GM21619 (cell line): Measurements from ENCODE around the gene GRK3.
"Not testable (repeated sequence)": the region's sequence is repeated elsewhere in the genome, so short reads cannot be mapped to it uniquely, and the experiment has no call there.

Experiments used
- ATAC-seq: cut with Tn5 transposase; IDR thresholded peaks from one replicate; pipeline ENCODE4 v1.9.1; 2021; ENCODE audit not compliant: unreplicated experiment

GRK3 gene

DNA sequence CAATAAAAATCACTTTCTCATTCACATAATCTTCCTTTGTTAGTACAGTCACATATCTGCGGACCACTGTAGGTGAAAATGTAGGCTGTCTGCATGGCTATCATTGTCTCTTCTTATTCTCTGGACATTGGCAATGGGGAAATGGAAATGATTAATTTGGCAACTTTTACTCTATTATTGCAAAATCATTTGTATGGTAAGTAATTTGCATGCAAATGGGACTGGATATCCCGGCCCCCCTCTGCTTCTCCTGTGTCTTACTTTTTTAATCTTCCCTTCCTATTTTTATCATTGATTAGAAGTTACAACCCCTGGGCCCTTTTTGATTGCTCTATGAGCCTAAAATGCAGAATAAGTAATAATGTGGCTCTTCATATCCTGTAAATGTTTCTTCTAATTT, 6.0 kb downstream of the GRK3 start:
- no peak for ATAC-seq

DNA sequence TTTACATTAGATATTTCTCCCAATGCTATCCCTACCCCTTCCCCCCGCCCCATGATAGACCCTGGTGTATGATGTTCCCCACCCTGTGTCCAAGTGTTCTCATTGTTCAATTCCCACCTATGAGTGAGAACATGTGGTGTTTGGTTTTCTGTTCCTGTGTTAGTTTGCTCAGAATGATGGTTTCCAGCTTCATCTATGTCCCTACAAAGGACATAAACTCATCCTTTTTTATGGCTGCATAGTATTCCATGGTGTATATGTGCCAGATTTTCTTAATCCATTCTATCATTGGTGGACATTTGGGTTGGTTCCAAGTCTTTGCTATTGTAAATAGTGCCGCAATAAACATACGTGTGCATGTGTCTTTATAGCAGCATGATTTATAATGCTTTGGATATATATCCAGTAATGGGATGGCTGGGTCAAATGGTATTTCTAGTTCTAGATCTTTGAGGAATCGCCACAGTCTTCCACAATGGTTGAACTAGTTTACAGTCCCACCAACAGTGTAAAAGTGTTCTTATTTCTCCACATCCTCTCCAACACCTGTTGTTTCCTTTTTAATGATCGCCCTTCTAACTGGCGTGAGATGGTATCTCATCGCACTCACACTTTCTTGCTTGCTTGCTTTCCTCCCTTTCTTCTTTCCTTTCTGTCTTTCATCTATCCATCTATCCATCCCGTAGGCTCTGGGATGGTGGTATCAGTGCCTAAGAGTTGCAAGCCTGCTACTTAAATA, 7.7 kb downstream of the GRK3 start:
- ATAC-seq = not testable (repeated sequence)

DNA sequence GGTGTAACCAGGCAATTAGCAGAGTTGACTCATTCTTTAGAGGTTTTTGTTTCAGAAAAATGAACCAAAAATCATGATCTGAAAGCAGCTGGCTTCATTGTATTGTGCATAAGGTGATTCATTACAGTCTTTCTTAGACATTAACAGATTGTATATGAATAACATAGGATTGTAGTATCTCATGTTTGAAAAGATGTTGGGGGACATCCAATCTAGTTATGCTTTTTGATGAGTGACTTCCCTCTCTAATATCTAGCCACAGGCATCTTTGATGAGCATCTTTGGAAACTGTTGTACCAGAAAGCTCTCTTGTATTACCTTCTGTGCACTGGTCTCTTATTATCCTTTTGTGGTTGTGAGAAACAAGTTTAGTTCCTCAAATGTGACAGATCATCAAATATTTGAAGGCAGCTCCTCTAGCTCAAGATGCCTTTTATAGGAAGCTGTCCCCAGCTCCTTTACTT, 8.3 kb downstream of the GRK3 start:
- ATAC-seq = peak; percentile 44

DNA sequence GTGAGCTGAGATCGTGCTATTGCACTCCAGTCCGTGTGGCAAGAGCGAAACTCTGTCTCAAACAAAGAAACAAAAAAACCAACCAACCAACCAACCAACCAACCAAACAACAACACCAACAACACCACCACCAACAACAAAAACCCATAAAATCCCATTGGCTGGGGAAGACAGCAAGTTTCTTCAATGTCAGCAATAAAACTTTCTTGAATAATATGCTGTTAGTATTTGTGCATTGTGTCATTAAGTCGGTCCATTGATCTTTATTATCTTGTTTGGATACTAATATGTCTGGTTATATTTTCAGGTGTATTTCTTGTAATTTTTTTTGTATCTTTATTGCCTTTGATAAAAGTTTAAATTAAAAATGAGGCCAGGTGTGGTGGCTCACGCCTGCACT, 9.4 kb downstream of the GRK3 start:
- ATAC-seq = no peak

DNA sequence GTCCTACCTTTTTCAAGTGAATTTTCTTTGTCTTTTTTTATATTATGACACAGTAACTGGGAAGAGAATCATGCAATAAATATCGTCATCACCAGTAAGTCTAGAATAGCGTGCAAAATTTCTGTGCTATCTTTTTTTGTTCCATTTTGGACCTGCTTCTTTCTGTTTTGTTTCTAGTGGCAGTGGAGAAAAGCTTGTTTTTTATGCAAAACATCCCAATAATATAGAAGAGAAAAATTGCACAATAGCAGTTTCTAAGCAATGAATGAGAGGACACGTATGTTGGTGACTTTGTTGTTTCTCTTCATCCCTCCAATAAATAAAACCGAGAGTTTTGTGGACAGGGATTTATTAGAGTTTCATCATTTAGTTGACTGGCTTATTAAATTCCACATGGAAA, 10.3 kb downstream of the GRK3 start:
- no peak for ATAC-seq

DNA sequence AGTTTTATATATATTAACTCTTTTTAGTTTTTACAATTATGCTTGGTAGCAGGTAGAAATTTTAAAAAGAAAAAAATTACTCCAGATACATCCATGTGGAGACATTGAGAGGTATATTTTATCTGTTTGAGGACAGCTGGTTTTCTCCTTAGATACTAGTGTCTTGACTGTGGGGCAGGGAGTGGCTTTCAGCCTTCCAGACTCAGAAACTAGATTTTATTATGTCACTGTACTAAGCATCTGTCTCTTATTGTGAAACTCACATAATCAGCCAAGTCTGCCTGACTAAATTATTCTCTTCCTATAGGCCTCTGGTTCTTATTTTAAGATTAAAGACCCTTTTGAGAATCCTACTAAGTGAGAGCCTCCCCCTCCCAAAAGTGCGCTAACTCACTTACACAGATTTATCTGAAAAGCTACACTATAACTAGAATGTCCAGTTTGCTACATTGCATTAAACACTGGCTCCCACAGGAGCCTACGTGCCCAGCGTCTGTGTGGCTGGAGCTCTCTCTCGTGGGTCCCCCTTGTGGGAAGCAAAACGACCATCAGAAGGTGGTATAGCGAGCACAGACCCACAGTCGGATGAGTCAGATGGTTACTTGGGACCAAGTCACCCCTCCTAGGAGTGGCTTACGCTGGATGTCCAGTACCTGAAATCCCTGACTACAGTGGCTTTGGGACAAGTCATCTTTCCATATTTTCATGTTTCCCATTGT, 11.4 kb downstream of the GRK3 start:
- not testable (repeated sequence) for ATAC-seq

DNA sequence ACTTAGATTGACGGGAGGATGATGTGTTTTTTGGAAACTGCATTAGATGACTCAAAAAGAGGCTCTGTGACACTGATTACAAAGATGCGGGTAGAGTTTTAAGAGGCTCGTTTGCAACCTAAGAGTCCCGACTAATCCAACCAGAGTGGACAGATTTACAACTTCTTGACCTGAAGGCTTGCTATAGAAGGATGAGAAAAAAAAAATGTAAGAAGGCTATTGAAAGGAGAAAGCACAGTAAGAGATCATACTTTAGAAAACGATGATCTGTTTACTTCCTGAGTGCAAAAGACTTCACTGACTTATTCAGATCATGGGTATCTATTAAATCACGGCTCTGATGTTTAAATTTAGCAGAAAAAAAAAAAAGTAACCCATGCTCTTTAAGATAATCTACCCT, 17.0 kb downstream of the GRK3 start:
- not testable (repeated sequence) for ATAC-seq

DNA sequence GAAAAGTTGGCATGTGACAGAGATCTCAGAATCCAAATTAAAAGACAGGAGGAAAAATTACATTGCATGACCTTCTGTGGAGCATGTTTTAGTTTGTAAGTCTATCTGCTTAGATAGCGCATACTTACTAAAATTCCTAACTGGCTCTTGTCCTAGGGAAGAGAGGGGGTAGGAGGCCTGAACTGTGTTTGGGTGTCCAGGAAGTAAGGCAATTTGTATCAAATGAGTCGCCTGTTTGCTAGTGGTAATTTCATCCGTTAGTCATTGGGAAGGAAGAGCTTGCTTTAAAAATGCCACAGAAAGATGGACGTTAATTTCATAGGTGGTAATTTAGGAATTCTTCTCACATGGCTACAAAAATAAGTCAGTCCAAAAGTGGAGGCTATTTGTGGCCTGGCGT, 18.5 kb downstream of the GRK3 start:
- no peak for ATAC-seq

DNA sequence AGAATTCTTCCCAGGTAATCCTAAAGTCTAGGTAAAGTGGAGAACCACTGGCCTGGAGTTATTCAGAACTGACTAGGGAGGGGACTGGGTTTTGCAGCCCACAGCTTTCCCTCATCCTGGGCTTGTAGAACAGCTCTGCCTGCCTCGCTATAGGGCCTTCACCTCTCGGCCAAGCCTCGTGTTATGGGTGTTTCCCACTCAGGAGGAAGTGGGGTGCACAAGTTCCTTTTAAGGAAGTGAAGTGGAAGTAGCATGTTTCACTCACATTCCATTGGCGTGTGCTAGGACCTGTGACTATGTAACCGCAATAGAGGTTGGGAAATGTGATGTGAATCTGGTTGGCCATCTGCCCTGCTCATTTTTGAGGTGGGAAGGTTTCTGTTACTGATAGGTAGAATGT, 20.5 kb downstream of the GRK3 start:
- not testable (repeated sequence) for ATAC-seq

DNA sequence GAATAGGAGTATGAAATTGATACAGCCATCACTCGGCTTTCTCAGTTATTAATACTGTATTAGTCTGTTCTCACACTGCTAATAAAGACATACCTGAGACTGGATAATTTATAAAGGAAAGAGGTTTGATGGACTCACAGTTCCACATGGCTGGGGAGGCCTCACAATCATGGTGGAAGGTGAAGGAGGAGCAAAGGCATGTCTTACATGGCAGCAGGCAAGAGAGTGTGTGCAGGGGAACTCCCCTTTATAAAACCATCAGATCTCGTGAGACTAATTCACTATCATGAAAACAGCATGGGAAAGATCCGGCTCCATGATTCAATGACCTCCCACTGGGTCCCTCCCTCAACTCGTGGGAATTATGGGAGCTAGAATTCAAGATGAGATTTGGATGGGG, 25.2 kb downstream of the GRK3 start:
- not testable (repeated sequence) for ATAC-seq

DNA sequence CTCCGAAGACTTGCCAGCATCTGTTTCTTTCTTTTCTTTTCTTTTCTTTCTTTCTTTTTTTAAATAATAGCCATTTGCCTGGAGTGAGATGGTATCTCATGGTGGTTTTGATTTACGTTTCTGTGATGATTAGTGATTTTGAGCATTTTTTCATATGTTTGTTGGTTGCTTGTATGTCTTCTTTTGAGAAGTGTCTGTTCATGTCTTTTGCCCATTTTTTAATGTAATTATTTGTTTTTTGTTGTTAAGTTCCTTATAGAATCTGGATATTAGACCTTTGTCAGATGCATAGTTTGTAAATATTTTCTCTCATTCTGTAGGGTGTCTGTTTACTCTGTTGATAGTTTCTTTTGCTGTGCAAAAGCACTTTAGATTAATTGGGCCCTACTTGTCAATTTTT, 28.8 kb downstream of the GRK3 start:
- ATAC-seq = not testable (repeated sequence)

DNA sequence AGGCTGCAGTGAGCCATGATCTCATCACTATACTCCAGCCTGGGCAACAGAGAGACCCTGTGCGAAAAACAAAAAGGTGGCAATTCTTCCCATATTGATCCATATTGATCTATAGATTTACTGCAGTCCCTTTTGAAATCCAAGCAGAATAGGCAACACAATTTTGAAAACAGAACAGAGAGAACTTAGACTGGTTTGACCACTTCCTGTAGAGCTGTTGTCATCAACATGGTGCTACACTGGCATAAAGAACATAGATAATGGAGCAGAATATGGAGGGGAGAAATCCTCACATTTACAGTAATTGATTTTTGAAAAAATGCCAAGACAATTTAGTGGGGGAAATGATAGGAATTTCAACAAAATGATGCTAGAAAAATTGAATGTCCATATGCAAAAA, 34.1 kb downstream of the GRK3 start:
- no peak for ATAC-seq

DNA sequence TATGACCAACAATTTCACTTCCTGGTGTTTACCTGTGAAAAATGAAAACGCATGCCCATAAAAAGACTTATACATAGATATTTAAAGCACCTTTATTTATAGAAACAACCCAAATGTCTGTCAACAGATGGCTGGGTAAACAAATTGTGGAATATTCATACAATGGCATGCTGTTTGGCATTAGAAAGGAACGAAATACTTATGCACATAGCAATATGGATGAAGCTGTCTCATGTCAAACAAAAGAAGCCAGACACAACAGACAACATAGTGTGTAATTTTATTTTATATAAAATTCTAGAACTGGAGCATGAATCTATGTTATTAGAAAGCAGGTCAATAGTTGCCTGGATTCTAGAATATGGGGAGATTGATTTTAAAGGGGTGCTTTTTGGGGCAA, 38.0 kb downstream of the GRK3 start:
- no peak for ATAC-seq

DNA sequence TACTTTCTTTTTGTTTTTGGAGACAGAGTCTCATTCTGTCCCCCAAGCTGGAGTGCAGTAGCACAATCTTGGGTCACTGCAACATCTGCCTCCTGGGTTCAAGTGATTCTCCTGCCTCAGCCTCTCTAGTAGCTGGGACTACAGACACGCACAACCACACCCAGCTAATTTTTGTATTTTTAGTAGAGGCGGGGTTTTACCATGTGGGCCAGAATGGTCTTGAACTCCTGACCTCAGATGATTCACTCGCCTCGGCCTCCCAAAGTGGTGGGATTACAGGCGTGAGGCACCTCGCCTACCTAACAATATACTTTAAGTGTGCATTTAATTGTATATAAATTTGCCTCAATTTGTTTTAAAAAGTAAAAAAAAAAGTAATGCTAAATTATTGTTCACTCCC, 38.4 kb downstream of the GRK3 start:
- ATAC-seq = no peak

DNA sequence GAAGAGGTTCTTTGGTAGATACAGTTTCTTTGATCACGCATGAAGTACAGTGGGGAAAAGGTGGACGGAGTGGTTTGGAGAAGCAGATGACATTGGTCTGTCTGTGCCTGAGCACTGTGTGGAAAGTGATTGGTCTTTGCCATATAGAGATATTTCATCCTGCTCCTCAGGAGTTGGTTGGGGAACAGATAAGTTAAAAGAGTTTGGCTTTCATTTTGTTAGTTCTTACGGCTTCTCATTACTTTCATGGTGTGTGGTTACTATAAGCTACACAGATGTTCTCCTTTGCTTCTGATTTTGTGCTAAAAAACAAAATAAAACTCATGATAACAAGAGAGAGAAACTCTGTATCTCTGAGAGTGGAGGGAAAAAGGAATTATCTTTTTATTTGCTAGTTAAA, 40.7 kb downstream of the GRK3 start:
- ATAC-seq = not testable (repeated sequence)

DNA sequence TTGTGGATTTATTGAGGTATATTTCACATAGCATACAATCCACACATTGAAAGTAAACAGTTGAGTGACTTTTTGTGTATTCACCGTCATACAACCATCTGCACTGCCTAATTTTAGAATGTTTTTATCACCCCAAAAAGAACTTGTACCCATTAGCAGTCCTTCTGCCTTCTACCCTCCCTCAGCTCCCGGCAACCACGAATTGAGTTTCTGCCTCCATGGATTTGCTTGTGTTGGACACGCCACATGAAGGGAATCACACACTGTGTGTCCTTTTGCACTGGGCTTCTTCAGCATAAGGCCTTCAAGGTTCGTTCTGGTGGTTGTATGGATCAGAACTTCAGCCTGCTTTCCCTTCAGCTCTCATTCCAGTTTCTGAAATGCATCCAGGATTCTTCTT, 41.1 kb downstream of the GRK3 start:
- not testable (repeated sequence) for ATAC-seq

DNA sequence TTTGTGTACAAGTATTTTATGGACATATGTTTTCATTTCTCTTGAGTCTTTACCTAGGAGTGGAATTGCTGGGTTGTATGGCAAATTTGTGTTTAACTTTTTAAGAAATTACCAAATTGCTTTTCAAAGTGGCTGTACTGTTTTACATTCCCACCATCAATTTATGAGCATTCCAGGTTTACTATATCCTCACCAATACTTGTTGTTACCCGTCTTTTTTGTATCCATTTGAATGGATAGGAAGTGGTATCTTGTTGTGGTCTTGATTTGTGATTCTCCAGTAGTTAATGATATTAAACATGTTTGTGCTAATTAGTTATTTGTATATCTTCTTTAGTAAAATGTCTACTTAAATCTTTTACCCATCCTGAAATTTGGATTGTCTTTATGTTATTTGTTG, 46.8 kb downstream of the GRK3 start:
- not testable (repeated sequence) for ATAC-seq

DNA sequence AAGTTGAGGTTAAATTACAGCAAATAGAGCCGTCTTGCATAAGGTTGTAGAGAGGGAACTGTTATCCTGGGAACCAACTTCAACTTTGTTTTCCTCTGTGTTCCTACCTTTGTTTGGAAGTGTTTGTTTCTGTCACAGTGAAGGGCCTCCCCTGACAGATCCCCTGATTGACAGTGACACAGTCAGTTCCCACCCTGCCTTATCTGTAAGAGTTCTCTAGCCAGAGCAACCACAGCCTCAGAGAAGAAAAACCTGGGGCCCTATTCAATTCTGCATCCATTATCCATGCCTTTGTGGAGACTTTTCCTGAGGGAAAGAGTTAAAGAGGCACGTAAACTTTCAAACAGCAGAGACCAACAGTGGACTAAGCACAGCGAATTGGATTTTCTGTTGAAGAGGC, 48.7 kb downstream of the GRK3 start:
- ATAC-seq = not testable (repeated sequence)

DNA sequence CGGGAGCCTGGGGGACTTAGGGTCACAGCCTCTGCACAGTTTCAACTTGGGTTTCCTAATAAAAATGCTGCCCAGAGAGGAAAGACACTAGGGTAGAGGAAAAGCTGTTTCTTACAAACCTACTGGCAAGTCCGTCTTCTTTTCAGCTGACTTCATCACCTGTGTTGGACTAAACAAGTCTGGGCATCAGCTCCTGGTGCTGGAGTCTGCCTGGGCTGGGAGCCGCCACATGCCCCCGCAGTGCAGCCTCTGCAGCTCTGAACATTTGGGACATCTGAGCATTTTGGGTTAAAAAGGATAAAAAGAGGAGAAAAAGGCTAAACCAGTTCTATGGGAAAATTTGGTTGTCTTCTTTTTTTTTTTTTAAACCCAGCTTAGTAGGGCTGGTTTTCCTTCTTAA, 49.1 kb downstream of the GRK3 start:
- ATAC-seq = not testable (repeated sequence)

DNA sequence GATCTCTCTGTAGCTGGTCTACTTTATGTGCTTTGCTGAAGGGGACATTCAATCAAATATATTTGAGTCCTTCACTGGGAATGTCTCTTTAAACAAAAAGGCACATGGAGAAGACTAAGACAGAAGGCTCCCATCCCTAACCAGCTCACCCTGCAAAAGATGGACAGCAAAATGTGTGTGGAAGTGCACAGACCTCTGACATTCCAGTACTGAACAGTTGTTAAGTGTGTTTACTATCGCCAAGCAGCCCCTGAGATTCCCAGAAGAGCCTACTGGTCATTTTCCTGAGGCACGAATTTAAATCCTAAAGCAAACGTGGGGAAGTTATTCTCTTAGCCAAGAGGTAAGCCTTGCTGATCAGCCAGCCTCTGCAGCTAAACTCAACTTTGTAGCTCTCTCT, 50.3 kb downstream of the GRK3 start:
- not testable (repeated sequence) for ATAC-seq

DNA sequence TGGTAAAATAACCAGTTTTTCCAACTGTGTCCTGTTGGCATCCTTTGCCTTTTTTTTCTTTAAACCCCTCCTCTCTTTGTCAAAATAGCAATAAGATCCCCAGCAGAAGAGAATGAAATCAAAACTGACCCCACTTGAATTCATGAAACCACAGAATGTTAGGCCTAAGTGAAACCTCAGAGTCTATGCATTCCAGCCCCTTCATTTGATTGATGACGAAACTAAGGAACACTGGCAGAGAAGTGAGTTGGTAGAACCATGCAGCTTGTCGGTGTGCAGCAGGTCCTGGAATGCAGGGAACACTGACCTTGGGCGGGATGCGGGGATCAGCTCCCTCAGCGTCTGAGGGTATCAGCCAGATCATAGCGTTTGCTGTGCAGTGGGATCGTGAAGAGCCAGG, 57.5 kb downstream of the GRK3 start:
- no peak for ATAC-seq

DNA sequence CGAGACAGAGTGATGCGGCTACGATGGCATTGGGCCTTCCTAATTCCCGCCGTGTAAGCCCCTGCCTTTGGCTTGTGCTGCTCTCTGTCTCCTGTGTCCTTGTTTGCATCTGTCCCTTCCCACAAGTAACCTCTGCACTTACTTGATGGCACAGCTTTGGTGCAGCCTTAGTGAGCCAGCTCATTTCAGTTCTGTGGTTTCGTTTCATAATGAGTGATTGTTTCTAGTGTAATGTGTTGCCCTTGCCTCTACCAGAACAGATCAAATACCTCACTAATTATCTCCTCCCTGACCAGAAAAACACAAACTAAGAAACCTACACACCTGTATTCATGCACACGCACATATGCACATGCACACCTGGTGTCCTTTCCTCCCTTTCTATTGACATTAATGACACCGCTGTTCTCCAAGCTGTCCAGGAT, 58.8 kb downstream of the GRK3 start:
- peak; percentile 81 for ATAC-seq
